ENCODE results near the gene ZNF618.

The ZNF618 gene

DNA sequence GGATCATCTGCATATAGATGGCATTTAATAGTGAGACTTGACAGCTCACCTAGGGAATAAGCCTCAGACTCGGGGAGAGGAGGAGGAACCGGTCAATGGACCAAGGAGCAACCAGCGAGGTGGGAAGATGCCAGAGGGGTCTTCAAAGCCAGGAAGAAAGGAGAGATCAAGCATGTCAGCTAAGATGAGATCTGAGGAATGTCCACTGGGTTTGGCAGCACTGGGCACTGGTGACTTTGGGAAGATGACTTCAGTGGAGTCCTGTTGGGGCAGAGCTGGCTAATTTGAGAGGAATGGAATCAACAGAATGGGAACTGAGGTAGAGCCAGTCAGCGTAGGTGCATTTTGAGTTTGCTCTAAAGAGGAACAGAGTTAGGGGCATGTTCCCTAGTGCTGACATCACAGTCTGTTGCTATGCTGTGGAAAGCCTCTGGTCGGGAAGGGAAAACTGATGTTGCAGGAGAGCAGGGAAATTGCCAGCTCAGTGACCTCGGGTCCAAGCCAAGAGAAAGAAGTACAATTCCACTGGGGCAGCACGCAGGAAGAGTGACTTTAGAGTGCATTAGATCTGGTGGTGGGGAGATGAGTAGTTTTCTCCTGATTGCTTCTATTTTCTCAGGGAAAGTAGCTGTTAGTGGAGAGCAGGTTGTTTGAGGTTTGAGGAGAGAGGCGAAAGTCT is 56.9 kb downstream of the ZNF618 start:
- DNase-seq (ENCODE audit: insufficient read length, low spot score) (no peak), FAIRE-seq (no peak)

DNA sequence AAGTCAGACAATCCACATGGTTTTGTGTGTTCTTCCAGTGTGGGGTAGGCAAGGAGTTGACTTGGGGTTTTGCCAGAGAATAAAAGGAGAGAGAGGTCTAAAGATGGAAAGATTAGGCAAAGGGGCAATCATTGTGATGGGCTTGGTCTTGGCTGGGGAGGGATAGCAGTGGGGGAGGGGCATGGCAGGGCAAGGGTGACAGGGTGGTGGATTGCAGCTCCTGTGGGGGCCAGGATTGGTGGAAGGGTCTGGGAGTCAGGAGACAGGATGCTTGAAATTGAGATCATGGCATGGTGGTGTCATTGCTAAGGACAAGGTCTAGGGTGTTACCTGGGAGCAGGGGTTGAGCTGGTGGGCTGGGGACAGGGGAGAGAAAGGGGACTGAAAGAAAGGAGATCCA is 57.6 kb downstream of the ZNF618 start:
- no peak for FAIRE-seq

DNA sequence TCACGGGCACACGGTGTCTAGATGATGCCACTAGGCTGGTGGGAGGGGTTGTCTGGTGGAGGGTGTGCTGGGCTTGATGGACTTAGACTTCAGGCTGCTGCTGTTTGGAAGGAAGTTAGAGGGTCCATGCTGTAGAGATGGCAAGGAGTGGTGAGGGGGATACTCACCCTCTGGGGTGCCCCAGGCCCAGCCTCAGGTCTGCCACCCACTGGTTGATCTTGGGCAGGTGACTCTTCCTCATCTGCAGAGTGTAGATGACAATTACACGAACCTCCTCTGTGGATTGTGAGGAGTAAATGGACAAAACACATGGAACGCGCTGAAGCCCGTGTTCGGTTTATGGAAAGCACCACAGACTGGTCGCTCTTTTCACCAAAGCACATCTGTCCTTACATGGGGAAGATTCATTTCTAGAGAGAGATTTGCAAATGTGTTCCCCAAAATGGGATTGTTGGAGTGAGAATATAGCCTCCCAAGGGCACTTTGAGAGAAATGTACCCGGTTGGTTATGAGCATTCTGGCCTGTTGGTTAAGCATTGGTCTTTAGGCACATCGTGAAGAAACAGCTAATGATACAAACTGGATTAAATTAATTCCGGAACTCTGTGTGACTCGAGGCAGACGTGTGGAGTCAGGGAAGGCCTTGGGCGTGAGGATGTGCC is 58.2 kb downstream of the ZNF618 start:
- FAIRE-seq (no peak), DNase-seq (ENCODE audit: insufficient read length, low spot score) (no peak)

More for the DNA sequence above, 57.6 kb downstream of the ZNF618 start:
- DNase-seq (ENCODE audit: insufficient read length, low spot score): no peak

DNA sequence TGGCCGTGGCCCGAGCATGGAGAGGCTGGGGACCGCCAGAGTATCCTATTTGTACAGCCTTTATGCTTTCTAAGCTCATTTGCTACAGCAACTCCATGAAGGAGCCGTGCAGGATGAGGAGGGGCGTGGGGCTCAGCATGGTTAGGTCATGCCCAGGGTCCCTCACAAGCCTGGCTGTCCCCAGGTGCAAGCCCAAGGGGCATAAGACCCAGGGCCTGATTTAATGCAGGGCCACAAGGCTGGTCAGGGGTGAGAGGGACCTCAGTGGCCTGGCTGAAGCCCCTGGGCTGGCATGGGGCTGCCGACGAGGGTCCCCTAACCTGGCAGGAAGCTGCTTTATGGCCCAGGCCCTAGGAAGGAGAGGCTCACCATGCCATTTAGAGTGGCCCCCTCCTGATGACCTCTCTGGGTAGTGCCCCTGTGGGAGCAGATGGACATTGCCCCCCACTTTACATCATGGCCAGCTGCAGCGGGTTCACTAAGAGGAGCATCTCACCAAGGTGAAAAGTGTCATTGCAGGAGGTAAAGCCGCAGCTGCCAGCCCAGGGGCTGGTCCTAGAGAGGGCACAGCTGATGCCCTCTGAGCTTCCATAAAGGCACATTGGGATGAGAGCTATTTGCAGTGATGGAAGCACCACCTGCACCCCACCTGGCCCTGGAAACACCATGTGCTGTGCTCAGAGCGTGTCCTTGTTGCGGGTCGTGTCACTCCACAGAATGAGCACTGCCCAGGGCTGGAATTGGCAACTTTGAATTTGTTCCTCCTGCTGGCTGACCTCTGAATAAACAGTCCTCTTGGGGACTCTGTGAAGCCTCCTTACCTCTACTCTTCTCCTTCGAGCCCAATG is 58.9 kb downstream of the ZNF618 start:
- FAIRE-seq (no peak), DNase-seq (ENCODE audit: insufficient read length, low spot score) (no peak)

DNA sequence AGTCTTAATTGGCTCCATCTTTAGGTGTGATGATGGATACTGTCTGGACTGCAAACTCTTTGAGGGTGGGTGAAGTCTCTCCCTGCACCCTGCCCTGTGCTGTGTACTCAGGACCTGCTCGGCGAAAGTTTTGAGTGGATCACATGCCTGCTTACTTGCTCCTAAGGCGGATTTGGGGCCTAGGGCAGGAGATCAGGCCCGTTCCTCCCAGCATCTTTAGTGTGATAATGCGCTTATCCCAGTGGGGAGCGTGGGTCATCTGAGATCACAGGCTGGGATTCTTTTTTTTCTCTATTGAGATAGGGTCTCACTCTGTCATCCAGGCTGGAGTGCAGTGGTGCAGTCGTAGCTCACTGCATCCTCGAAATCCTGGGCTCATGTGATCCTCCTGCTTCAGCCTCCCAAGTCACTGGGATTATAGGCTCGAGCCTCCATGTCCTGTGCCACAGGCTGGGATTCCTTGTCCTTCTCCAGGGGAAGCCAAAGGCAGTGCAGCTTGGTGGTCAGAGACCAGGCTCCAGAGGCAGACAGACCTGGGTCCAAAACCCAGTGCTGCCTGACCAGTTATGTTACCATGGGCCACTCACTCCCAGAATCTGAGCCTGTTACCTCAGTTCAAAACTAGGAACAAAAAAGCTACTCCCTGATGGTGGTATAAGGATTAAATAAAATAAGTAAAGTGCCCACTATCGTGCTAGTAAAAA is 59.7 kb downstream of the ZNF618 start:
- DNase-seq (ENCODE audit: insufficient read length, low spot score) (no peak), FAIRE-seq (no peak)

DNA sequence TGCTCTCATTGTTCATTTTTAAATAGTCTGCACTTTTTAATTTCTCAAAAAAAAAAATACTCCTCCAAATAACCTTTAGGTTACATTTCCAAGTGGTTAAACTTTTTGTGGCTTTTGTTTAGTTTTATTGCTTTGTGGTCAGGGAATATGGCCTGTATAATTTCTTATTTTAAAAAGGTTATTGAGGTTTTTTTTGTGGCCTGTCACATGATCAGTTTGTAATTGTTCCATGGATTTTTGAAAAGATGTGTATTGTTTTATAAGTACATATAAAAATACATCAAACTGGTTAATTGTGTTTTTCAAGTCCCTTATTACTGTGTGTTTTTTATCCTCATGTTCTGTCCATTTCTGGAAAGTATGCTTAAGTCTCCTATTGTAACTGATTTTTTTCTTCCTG is 64.0 kb downstream of the ZNF618 start:
- no peak for DNase-seq (ENCODE audit: insufficient read length, low spot score)
- no peak for FAIRE-seq

DNA sequence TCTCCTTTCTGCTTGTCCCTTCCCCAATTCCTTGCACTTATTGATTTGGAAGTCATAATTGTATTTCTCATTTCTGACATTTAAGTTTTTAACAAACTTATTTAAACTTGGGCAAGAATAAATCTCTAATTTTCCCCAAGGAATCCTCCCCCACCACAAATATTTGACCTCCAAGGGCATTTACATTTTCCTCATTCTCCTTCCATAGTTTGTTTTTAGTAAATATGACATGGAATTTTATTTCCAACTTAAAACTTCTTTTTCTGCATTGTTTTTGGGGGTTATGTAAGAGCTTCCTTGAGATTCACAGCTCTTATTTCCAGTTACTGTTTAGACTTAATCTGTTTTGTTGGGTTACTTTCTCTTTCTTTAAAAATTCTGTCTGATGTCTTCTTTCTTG is 64.9 kb downstream of the ZNF618 start:
- DNase-seq (ENCODE audit: insufficient read length, low spot score) (no peak), FAIRE-seq (no peak)

DNA sequence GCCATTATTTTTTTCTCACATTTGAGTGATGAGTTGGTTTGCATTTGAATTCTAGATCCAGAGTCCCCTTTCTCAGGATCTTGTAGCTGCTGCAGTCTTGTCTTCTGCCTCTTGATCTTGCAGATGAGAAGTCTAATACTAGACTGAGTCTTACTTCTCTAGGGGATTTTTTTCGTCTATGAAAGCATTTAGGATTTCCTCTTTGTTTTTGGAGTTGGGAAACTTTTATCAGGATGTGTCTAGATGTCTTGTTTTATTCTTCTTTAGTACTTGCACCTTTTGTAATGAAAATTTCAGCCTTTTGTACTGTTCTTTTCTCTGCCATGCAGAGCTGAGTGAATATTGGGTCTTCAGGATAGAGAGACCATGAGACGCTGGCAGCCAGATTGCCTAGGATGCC is 65.4 kb downstream of the ZNF618 start:
- FAIRE-seq: no peak
- no peak for DNase-seq (ENCODE audit: insufficient read length, low spot score)

DNA sequence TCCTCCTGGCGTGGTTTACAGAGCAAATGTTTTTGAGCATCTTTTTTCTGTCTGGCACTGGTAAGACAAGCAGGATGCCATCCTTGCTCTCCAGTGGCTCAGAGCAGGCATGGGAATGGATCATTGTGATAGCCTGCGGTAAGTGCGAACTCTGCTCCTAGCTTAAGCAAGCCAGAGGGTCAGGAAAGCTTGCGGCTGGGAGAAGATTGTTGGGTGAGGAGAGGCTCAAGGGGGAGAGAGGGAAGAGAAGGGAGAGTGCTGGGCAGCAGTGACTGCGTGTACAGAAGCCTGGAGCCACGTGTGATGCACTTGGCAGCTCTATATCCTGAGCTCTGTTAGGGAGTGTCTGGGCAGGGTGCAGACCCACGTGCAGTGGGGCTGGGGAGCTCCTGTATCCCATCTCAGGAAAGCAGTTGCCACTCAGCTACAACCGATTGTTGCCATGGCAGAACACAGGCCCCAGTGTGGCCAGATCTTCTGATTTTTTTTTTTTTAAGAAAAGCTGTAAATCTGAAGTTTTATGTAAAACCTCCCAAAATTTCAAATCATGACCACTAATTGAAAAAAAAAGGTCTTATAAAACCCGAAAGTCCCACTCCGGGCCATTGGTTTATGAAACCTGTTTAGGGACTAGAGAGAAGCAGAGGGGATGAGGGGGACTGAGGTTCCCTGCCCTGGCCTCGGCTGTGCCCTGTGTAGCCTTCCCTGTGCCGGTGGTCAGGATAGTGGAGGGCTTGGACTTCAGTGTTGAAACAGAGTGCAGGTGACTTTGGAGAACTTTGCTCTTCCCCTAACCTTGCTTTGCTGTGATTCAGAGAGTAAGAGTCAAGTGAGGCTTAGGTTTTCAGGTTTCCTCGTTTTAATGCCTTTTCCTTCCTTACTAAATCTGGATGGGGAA is 67.3 kb downstream of the ZNF618 start:
- FAIRE-seq (no peak), DNase-seq (ENCODE audit: insufficient read length, low spot score) (no peak)

DNA sequence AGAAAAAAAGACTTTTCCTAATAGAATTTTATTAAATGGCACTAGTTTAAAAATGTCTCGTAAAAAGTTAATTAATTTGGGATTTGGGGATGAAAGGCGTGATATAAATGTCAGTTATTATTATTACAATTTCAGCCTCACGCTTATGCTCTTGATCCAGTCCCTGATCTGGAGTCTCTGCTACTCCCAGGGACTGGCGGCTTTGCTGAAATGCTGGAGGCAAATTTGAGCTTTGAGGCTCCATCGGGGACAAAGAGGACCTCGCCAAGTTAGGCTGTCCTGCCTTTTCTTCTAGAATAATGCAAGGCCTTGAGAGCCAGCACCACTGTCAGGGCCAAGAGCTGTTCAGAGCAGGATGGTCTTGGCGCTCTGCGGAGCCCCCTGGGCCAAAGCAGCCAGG is 69.7 kb downstream of the ZNF618 start:
- DNase-seq (ENCODE audit: insufficient read length, low spot score) (no peak), FAIRE-seq (no peak)

DNA sequence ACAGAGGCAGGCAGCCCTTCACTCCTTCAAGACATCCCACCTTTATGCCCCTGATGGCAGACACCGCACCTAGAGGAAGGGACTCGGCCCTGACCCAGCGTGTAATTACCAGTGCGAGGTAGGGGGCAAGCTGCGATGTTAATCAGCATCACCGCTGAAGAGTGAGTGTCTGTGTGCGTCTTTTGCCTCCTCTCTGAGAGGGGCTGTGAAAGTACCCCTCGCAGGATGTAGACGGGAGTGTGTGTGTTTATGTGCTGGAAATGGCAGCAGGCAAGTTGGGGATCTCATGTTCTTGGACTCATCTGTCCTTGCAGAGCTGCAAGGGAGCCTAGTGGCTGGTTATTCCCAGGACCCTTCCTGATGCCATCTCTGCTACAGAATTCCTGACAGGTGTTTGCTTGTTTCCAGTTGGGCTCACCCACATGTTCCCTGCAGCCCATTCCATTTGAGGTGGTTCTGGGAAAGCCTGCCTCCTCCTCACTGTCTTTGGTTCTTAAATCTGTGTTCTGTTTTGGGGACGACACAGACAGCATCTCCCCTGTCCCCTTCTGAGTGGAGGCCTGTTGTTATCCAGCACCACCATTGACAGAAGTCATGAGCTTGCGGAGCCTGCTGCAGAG is 70.5 kb downstream of the ZNF618 start:
- FAIRE-seq (no peak), DNase-seq (ENCODE audit: insufficient read length, low spot score) (no peak)

DNA sequence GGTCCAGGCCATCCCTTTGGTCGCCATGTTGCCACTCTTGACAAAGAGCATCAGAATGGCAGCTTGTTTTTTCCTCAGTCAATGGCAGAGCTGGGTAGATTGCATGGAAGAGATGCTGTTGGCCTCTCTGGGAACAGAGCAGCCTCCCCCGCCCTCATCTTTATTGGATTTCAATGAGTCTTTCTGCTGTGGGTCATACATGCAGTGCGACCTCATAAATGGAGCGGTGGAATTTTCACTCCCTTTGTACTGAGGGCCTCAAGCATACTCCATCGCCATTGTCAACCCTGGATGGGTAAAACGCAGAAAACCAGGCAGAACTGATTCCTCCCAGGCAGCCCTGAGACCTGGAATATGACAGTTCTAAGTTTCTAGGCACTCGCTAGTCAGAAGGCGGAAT is 71.8 kb downstream of the ZNF618 start:
- no peak for DNase-seq (ENCODE audit: insufficient read length, low spot score)
- FAIRE-seq: no peak

DNA sequence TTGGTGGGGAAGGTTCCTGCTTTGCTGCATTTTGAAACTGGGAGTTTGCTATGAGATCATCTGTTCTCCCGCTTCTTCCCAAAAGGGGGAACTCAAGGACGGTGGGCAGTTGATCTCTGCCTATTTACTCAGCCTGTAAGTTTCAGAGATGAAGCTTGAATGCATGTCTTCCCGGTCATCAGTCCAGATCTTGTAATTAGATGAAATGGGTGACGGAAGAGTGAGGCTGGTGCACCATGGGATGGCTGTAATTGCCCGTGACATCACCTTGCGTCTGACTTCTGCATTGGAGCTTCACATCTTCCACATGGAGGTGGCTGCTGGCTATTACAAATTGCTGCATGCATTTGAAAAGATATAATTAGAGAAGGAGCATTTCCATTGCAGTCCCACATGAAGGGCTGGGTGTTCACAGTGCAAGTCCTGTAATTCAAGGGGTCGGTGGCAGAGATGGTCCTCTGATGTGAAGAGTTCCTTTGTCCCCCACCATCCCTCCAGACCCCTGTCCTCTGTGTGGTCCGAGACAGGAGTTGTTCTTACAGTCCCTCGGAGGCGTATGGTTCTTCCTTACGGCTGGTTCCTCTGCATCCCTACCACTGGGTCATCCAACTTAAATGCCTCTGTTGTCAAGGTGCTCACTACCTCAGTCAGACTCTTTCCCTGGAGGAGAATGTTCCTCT is 72.9 kb downstream of the ZNF618 start:
- FAIRE-seq: no peak

DNA sequence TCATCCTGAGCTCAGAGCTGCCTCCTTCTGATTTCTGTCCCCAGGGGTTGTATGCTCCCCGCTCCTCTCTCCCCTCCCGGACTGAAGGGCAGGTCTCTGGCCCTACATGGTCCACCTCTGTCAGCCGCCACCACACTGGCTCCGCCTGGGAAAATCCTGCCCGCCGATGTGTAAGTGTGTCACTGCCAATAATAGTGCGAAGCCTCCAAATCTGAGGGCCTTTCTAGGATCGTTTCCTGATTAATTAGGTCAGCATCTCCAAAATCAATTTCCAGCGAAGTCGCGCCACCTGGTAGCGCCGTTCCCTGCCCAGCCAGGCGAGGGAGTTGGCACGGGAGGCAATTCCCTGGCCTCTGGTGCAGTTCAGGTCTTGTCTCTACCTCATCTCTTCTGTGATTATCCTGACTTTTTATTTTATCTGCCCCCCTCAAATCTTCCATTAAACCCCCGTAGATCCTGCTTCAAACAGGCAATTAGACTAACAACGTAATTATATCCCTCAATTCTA is 73.5 kb downstream of the ZNF618 start:
- DNase-seq (ENCODE audit: insufficient read length, low spot score) (no peak), FAIRE-seq (no peak)

More for the DNA sequence above, 72.9 kb downstream of the ZNF618 start:
- DNase-seq (ENCODE audit: insufficient read length, low spot score): no peak

DNA sequence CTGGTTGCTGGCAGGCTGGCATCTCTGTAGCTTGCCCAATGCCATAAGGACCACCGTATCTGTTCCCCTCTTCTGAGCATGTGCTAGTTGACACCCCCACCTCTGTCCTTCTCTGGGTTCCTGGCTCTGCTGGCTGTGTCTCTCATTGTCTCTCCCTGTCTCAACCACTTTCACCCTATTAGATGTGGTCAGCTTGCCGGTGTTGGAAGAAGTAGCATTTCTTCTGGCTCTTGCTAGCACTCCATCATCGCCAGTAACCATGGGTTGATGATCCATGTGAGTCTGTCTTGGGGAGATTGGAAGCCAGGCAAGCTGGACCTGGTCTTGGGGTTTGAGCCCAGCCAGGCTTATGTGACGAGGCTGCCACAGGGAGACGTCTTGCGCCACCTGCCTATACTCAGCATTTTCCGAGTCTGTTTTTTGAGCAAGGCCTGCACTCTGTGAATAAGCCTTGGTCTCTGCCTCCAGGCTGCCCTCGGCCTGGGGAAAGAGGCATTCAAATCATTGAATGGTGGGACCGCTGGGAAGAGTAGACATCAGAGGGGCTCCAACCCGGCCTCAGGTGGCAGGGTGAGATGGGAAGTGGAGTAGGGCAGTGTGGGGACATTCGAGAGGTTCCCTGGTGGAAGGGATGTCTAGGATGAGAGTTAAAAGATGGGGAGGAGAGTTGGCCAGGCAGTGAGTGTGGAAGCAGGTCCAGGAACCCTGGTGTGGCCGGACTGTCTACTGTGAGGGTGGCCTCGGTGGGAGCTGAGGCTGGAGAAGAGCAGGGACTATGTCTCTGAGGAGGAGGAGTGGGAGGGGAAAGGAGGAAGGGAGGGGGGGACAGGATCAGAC is 74.3 kb downstream of the ZNF618 start:
- DNase-seq (ENCODE audit: insufficient read length, low spot score) (no peak), FAIRE-seq (no peak)

DNA sequence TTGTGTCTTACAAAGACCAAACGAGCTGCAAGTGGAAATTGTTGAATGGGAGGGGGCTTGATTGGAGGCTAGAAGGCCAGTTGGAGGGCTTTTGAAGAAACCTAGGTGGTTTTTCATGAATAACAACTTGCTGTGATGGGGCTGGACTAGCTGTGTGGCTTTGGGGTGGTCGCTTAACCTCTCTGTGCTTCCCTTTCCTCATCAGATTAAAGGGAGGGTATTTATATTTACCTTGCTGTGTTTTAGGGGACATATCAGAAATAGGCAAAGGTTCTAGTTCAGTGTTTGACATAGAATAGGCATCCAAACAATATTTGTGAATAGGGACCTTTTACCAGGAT is 74.9 kb downstream of the ZNF618 start:
- DNase-seq (ENCODE audit: insufficient read length, low spot score): no peak
- FAIRE-seq: no peak

DNA sequence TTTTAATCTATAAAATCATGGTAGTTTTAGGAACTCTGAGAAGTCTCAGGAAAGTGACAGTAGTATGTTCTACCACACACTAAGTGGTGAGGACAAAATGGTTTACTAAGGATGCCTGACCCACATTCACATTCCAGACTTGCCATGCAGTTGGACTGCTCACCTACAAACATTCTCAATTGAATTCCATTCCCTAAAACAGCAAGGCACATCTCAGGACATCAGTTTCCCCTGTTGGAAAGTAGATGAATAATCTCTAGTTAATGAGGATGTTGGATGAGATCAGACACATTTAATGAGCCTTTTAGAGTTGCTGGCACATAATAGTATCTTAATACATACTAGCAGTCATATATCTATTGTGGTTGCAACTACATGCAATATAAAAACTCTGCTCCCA is 76.6 kb downstream of the ZNF618 start:
- FAIRE-seq: no peak

DNA sequence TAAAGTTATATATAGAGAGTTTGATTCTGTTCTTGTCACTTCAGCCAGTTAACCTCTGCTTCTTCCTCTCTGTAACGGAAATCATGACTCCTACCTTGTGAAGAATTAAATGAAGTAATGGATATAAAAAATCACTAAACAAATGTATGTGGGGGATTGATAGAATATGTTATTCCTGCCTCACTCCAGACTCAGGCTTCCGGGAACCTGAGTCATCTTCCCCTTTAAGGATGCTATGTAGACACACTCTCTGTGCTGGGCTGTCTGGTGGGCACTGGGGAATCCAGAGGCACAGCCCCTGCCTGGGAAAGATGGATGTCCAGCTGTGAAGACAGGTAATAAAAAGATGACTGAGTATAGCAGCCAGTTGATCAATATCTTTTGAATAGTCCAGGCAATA is 77.4 kb downstream of the ZNF618 start:
- FAIRE-seq (no peak), DNase-seq (ENCODE audit: insufficient read length, low spot score) (no peak)

More for the DNA sequence above, 76.6 kb downstream of the ZNF618 start:
- DNase-seq (ENCODE audit: insufficient read length, low spot score): no peak

Data from HTR-8/SVneo (cell line).